Measurements from ENCODE around the gene SNX5.

SNX5 gene

DNA sequence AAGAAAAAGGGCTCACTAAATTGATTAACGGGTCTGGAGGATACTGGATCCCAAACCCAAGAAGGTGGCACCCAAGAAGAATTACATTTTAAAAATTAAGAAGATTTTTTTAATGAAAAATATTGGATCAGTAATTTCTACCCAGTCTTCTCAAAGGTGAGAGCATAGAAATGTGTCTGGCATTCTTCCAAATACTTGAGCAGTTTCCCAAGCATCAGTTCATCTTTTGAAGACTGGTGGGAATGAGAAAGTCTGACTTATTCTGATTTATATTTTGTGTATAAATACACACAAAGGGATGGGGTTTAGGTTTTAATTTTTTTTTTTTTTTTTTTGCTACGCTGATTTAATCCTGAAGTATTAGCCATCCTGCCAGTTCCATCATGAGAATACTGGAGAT, 3.5 kb upstream of the SNX5 start:
- Mint-ChIP-seq H3K27me3 (ENCODE audit: low read depth, poor library complexity) (peaks cover 3% of the 10 kb centered on the region), H3K36me3 (ENCODE audit: low read depth) (peaks cover 38% of the 10 kb centered on the region), H3K9me3 (no peaks in the 10 kb centered on the region), H3K4me3 (peak overlapping the region; percentile 89), H3K4me1 (peaks cover 64% of the 10 kb centered on the region), H3K27ac (peak overlapping the region; percentile 95)
- DNase-seq, result no peak
- TF ChIP-seq, protein P1, sequence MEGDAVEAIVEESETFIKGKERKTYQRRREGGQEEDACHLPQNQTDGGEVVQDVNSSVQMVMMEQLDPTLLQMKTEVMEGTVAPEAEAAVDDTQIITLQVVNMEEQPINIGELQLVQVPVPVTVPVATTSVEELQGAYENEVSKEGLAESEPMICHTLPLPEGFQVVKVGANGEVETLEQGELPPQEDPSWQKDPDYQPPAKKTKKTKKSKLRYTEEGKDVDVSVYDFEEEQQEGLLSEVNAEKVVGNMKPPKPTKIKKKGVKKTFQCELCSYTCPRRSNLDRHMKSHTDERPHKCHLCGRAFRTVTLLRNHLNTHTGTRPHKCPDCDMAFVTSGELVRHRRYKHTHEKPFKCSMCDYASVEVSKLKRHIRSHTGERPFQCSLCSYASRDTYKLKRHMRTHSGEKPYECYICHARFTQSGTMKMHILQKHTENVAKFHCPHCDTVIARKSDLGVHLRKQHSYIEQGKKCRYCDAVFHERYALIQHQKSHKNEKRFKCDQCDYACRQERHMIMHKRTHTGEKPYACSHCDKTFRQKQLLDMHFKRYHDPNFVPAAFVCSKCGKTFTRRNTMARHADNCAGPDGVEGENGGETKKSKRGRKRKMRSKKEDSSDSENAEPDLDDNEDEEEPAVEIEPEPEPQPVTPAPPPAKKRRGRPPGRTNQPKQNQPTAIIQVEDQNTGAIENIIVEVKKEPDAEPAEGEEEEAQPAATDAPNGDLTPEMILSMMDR (IDR thresholded peaks at IDR 0.05), result no peak

DNA sequence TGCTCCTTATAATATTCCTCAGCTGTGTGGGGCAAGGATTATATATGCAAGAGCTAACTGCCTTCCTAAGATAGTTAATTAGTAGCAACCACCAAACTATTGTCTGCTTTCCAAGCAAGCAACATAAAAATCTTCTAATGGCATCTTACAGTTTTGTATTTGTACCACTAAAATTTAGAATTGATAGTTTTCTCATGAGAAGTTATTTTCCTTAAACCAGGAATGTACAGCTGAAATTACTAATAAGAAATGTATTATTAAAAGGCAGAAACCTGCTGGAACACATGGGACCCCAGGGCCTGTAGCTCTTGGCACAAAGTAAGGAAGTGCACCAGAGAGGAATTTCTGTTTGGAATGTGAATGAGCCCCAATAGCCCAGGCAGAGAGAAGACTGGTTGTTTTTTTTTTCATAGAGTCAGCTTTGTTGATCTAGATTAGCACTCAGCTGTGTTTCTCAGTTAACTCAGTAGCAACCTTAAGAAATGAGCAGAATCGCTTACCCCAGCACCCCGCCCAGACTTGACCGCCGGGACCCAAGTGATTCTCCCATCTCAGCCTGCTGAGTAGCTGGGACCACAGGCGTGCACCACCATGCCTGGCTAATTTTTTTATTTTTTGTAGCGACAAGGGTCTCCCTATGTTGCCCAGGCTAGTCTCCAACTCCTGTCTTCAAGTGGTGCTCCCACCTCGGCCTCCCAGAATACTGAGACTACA, 2.9 kb upstream of the SNX5 start:
- no peak for DNase-seq
- peaks cover 67% of the 10 kb centered on the region for H3K4me1 Mint-ChIP-seq
- peaks cover 3% of the 10 kb centered on the region for H3K27me3 Mint-ChIP-seq (ENCODE audit: low read depth, poor library complexity)
- no peaks in the 10 kb centered on the region for H3K9me3 Mint-ChIP-seq
- H3K27ac Mint-ChIP-seq, result peak overlapping the region; percentile 95
- TF ChIP-seq, protein P1 (IDR thresholded peaks at IDR 0.05), result no peak
- peaks cover 32% of the 10 kb centered on the region for H3K36me3 Mint-ChIP-seq (ENCODE audit: low read depth)
- H3K4me3 Mint-ChIP-seq, result peak overlapping the region; percentile 89

DNA sequence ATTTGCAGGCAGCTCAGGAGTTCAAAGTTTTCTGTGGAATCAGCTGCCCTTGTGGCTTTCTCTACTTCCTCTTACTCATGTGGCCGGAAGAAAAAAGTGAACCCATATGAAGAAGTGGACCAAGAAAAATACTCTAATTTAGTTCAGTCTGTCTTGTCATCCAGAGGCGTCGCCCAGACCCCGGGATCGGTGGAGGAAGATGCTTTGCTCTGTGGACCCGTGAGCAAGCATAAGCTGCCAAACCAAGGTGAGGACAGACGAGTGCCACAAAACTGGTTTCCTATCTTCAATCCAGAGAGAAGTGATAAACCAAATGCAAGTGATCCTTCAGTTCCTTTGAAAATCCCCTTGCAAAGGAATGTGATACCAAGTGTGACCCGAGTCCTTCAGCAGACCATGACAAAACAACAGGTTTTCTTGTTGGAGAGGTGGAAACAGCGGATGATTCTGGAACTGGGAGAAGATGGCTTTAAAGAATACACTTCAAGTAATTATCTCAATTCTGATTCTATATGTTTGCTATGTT, 1.4 kb upstream of the SNX5 start:
- Mint-ChIP-seq H3K36me3 (ENCODE audit: low read depth) (peaks cover 20% of the 10 kb centered on the region), H3K27me3 (ENCODE audit: low read depth, poor library complexity) (peaks cover 3% of the 10 kb centered on the region), H3K4me1 (peaks cover 72% of the 10 kb centered on the region), H3K27ac (peak overlapping the region; percentile 99), H3K9me3 (no peaks in the 10 kb centered on the region), H3K4me3 (peak overlapping the region; percentile 89)
- DNase-seq, result peak; percentile 22
- TF ChIP-seq, protein P1 (IDR thresholded peaks at IDR 0.05), result no peak

DNA sequence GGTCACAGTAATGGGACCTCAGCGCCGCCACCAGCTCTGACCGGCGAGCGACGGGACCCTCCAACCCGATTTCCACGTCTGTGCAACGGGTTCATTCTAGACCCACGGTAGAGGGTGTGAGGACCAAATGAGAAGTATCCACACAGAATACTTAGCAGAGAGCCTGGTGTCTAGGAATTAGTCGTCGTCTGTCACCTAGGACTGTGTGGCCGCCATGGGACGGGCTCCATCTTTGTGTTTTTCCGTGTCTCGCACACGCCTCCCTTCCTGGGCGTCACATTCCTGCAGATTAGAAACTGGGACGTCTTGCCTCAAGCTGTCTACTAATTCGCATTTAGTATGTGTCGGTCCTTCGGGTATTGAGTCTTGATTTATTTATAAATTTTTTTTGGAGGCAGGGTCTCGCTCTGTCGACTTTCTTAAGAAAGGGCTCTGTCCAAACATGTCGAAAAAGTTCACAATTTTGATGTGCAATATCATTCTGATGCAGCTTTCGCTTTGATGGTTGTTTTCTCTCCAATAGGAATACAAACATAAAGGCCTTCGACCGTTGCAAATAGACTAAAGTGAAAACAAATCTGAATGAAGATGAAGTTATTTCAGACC, 787 bp upstream of the SNX5 start:
- H3K9me3 Mint-ChIP-seq, result no peaks in the 10 kb centered on the region
- peak overlapping the region; percentile 89 for H3K4me3 Mint-ChIP-seq
- no peak for DNase-seq
- TF ChIP-seq, protein P1 (IDR thresholded peaks at IDR 0.05), result no peak
- H3K27me3 Mint-ChIP-seq (ENCODE audit: low read depth, poor library complexity), result peaks cover 3% of the 10 kb centered on the region
- peaks cover 72% of the 10 kb centered on the region for H3K4me1 Mint-ChIP-seq
- peak overlapping the region; percentile 99 for H3K27ac Mint-ChIP-seq
- peaks cover 21% of the 10 kb centered on the region for H3K36me3 Mint-ChIP-seq (ENCODE audit: low read depth)

DNA sequence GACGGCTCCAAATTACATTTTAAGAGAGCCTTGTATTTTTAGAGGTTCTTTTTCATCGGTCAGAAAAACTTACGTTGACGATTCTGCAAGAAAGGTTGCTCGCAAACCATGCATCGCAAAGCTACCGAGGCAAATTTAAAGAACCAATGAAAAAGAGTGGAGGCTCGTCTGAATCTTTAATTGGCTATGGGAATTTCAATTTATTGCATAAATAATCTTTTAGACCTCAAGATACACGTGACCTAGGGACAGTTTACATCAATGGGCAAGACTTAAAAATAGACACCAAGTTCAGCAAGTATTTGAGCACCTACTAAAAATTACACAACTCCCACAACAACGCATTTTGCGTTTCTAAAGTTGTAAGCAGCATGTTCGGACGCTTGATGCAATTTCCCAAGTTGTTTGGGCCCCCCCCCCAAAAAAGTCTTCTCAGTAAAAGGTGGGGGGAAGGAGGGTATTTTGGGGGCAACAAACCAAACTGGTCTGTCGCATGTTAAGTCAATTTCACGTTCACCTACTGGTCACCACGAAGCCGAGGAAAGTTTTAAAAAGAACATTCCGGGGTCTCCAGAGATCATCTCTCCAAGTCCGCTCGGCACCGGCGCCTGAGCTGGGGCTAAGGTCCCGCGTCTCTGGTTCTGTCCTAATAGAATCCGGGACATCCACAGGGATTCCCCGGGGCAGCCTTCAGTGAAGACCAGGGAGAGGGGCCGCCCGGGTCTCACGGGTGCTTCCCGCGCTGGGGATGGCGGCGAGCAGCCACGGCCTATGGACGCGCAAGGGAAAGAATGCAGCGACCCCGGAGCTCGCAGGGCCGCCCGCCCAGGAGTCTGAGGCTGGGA, 851 bp downstream of the SNX5 start:
- TF ChIP-seq, protein P1 (IDR thresholded peaks at IDR 0.05), result no peak
- Mint-ChIP-seq H3K36me3 (ENCODE audit: low read depth) (peaks cover 30% of the 10 kb centered on the region), H3K4me1 (peaks cover 72% of the 10 kb centered on the region), H3K27me3 (ENCODE audit: low read depth, poor library complexity) (peaks cover 3% of the 10 kb centered on the region), H3K9me3 (peaks cover 4% of the 10 kb centered on the region), H3K4me3 (peak overlapping the region; percentile 89), H3K27ac (peak overlapping the region; percentile 96)
- no peak for DNase-seq

All from nephron progenitor cell (in vitro differentiated cells).